ENCODE results near the gene JARID2.

The JARID2 gene

DNA sequence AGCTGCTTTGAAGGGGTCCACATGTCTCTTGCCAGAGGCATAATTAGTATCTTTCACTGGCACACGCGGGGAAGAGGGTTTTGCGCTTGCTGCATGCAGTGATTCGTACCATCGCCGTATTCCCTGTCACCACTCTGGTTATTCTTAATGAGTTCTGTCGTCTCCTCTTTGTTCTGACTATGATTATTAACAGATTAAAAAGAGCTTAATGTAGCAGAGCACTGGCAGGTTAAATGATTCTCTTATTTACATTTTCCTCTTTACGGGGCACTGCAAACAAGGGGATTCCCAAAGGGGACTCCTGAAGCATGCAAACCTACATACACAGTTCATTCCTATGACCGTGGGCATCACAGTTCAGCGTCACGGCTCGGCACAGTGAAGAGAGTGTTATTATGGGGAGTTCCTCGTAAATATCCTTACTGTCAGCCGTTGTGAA lies 212.2 kb downstream of the JARID2 start:
- Histone ChIP-seq H3K9me3 (ENCODE audit: control insufficient read depth, low read length) (no peaks in the 10 kb centered on the region), H3K4me3 (ENCODE audit: low read depth, low read length) (no peak overlapping the region), H3K4me1 (peaks cover 9% of the 10 kb centered on the region), H3K36me3 (ENCODE audit: control insufficient read depth, insufficient read depth, low read length) (no peaks in the 10 kb centered on the region), H3K27me3 (ENCODE audit: control insufficient read depth, insufficient read depth, low read length) (no peaks in the 10 kb centered on the region), H3K9ac (no peak overlapping the region), H3K4me2 (ENCODE audit: low read length) (no peak overlapping the region), H3K79me2 (peaks cover 5% of the 10 kb centered on the region), H3K27ac (no peak overlapping the region), H2AFZ (no peak overlapping the region)
- TF ChIP-seq, protein P1, sequence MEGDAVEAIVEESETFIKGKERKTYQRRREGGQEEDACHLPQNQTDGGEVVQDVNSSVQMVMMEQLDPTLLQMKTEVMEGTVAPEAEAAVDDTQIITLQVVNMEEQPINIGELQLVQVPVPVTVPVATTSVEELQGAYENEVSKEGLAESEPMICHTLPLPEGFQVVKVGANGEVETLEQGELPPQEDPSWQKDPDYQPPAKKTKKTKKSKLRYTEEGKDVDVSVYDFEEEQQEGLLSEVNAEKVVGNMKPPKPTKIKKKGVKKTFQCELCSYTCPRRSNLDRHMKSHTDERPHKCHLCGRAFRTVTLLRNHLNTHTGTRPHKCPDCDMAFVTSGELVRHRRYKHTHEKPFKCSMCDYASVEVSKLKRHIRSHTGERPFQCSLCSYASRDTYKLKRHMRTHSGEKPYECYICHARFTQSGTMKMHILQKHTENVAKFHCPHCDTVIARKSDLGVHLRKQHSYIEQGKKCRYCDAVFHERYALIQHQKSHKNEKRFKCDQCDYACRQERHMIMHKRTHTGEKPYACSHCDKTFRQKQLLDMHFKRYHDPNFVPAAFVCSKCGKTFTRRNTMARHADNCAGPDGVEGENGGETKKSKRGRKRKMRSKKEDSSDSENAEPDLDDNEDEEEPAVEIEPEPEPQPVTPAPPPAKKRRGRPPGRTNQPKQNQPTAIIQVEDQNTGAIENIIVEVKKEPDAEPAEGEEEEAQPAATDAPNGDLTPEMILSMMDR (IDR thresholded peaks at IDR 0.05) = no peak

- Histone ChIP-seq H3K4me1 (peaks cover 17% of the 10 kb centered on the region), H3K36me3 (ENCODE audit: control insufficient read depth, insufficient read depth, low read length) (no peaks in the 10 kb centered on the region), H3K4me2 (ENCODE audit: low read length) (no peak overlapping the region), H3K4me3 (ENCODE audit: low read depth, low read length) (no peak overlapping the region), H2AFZ (no peak overlapping the region), H3K79me2 (peaks cover 3% of the 10 kb centered on the region), H3K27ac (no peak overlapping the region), H3K27me3 (ENCODE audit: control insufficient read depth, insufficient read depth, low read length) (no peaks in the 10 kb centered on the region), H3K9ac (no peak overlapping the region), H3K9me3 (ENCODE audit: control insufficient read depth, low read length) (no peaks in the 10 kb centered on the region)
- TF ChIP-seq, protein P1 (IDR thresholded peaks at IDR 0.05) = no peak
Measured at GRCh38 chr6:15460110-15460727, 214.3 kb downstream of the JARID2 start.

GRCh38 chr6:15461127-15461944 lies 215.5 kb downstream of the JARID2 start:
- no peak overlapping the region for H3K27ac ChIP-seq
- no peak overlapping the region for H3K4me2 ChIP-seq (ENCODE audit: low read length)
- H3K79me2 ChIP-seq = peaks cover 3% of the 10 kb centered on the region
- no peak overlapping the region for H2AFZ ChIP-seq
- no peaks in the 10 kb centered on the region for H3K9me3 ChIP-seq (ENCODE audit: control insufficient read depth, low read length)
- H3K27me3 ChIP-seq (ENCODE audit: control insufficient read depth, insufficient read depth, low read length) = no peaks in the 10 kb centered on the region
- H3K9ac ChIP-seq = no peak overlapping the region
- TF ChIP-seq, protein P1 (IDR thresholded peaks at IDR 0.05) = no peak
- H3K4me1 ChIP-seq = peaks cover 17% of the 10 kb centered on the region
- no peak overlapping the region for H3K4me3 ChIP-seq (ENCODE audit: low read depth, low read length)
- H3K36me3 ChIP-seq (ENCODE audit: control insufficient read depth, insufficient read depth, low read length) = no peaks in the 10 kb centered on the region

DNA sequence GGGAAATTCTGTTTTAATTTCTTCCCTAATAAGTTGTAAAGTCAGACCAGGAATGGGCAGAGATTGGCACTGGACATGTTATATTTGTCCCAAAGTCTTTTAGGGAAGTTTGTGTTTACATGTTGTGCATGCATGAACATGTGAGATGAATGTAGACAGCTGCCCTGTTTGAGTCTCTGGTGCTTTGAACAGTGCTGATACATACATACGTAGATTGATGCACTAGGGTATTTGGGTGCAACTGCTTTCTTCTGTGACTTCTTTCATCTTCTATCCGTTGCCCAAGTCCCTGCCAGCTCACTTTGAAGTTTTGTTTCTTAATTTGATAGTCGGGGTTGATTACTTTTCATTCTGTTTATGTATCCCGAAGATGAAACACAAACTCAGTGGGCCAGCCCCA lies 216.4 kb downstream of the JARID2 start:
- Histone ChIP-seq H3K27me3 (ENCODE audit: control insufficient read depth, insufficient read depth, low read length) (no peaks in the 10 kb centered on the region), H3K27ac (no peak overlapping the region), H3K4me3 (ENCODE audit: low read depth, low read length) (no peak overlapping the region), H3K9me3 (ENCODE audit: control insufficient read depth, low read length) (no peaks in the 10 kb centered on the region), H3K9ac (no peak overlapping the region), H3K36me3 (ENCODE audit: control insufficient read depth, insufficient read depth, low read length) (no peaks in the 10 kb centered on the region), H2AFZ (no peak overlapping the region), H3K4me2 (ENCODE audit: low read length) (no peak overlapping the region), H3K4me1 (peaks cover 17% of the 10 kb centered on the region), H3K79me2 (peaks cover 3% of the 10 kb centered on the region)
- TF ChIP-seq, protein P1 (IDR thresholded peaks at IDR 0.05) = no peak

Measured in parathyroid adenoma (tissue), 2 donors.